Spleen (tissue), 11 donors: ENCODE measurements around the gene FGD6. TPM values are rescaled to one million over a fixed set of nuclear protein-coding genes. Genes with fewer than 3 reads are reported as not detected.
A peak's percentile ranks its signal among the peaks of the same experiment; 100 is the strongest.

Experiments used
- DNase-seq: peaks from one replicate; pipeline ENCODE4 v3.0.0-alpha.2; 2020
- H3K27ac ChIP-seq, 8 donors: fragments of 200-600 bp; sonication (generic) in 7 of 8; 1 replicate in 4 of 8; 2 replicates in 4 of 8; pipeline versions ENCODE4 v1.5.0 to v1.8.0; 2016 to 2021; ENCODE audit warnings: inconsistent platforms in 4 of 8, mild to moderate bottlenecking in 4 of 8, moderate library complexity in 1 of 8
- H3K27me3 ChIP-seq, 7 donors: fragments of 200-600 bp; sonication (generic) in 6 of 7; replicated peaks in 1 of 7; 1 replicate in 4 of 7; 2 replicates in 3 of 7; pipeline versions ENCODE4 v1.5.0 to v1.8.0; 2016 to 2021; ENCODE audit warnings: inconsistent platforms in 3 of 7, mild to moderate bottlenecking in 1 of 7
- H3K36me3 ChIP-seq, 6 donors: fragments of 200-600 bp; sonication (generic) in 5 of 6; 1 replicate in 4 of 6; 2 replicates in 2 of 6; pipeline versions ENCODE4 v1.5.0 to v1.8.0; 2016 to 2021; ENCODE audit warnings: inconsistent platforms in 2 of 6
- H3K4me1 ChIP-seq, 6 donors: fragments of 200-600 bp; sonication (generic) in 5 of 6; 1 replicate in 3 of 6; 2 replicates in 3 of 6; pipeline versions ENCODE4 v1.5.0 to v1.8.0; 2016 to 2021; ENCODE audit warnings: inconsistent platforms in 3 of 6
- H3K4me3 ChIP-seq, 8 donors: fragments of 200-600 bp; sonication (generic) in 7 of 8; 1 replicate in 4 of 8; 2 replicates in 4 of 8; pipeline versions ENCODE4 v1.5.0 to v1.8.0; 2016 to 2021; ENCODE audit warnings: inconsistent platforms in 4 of 8, mild to moderate bottlenecking in 4 of 8, moderate library complexity in 2 of 8
- H3K9me3 ChIP-seq, 8 donors: fragments of 200-600 bp; sonication (generic) in 7 of 8; 1 replicate in 4 of 8; 2 replicates in 4 of 8; pipeline versions ENCODE4 v1.5.0 to v1.8.0; 2016 to 2021; ENCODE audit warnings: inconsistent platforms in 4 of 8
- CTCF ChIP-seq, 11 experiments: fragments of 200-600 bp in 7 of 11; fragments of 450-650 bp in 4 of 11; sonication (generic) in 4 of 11; IDR thresholded peaks in 8 of 11; conservative IDR thresholded peaks in 3 of 11; 1 replicate in 7 of 11; 2 replicates in 4 of 11; pipeline versions ENCODE4 v1.4.0 to v1.8.0; 2016 to 2021; ENCODE audit warnings: antibody characterized with exemption in 11 of 11, inconsistent platforms in 4 of 11, mild to moderate bottlenecking in 1 of 11
- POLR2A ChIP-seq, 3 donors: fragments of 450-650 bp; IDR thresholded peaks; one replicate each; pipeline ENCODE4 v1.5.1; 2017; ENCODE audit warnings: antibody characterized with exemption in 3 of 3, mild to moderate bottlenecking in 1 of 3
- POLR2AphosphoS5 ChIP-seq, 3 donors: sonication (generic); formaldehyde crosslinking; IDR thresholded peaks; one replicate each; pipeline ENCODE4 v1.5.1; 2017; ENCODE audit warnings: antibody characterized with exemption in 3 of 3
- WGBS, 5 donors: extraction: QIAGEN DNeasy Blood & Tissue Kit in 3 of 5; methylation state at CpG; one replicate each; pipeline versions ENCODE4 v1.1.5 to v1.1.7; 2013 to 2018; 5-methylcytosine and 5-hydroxymethylcytosine counted together
- intact Hi-C: fragments of 100-400 bp; cut with DNase I; formaldehyde crosslinking; loops from one replicate; pipeline ENCODE4 v1.15.0; 2023; ENCODE audit warnings: low total_unique reads
- polyA plus RNA-seq, 3 donors: library from polyadenylated mRNA; stranded (reverse); fragments of 200-250 nt; gene quantifications; one replicate each; pipeline ENCODE4 v1.2.1, GENCODE V29; 2013
- total RNA-seq, 7 donors: library from RNA; depleted of rRNA in 3 of 7; stranded (reverse); fragments of >200 nt in 3 of 7; fragmentation: NEBNext Ultra II Directional in 4 of 7; extraction: Animal tissue kit (Norgen Biotek cat#: 25700) in 4 of 7; gene quantifications; one replicate each; pipeline versions ENCODE4 v1.1.0 to v1.2.1, GENCODE V29; 2016 to 2021
- donor health status: healthy with polysubstance abuse.
- donor health status: DM: no; HTN: no; CAD: no; lungs with moderate emphysema.
- donor health status: DM: no; HTN: no; CAD: no.
- donor health status: Bipolar disorder and iron deficiency.
- donor health status: healthy.
- donor health status: DM: no; HTN: no; CAD: no.
- donor health status: DM: yes; HTN: yes; CAD: no.

The FGD6 gene
- total and polyA plus RNA-seq, 10 donors: 0.78 to 13.0 (median 10.4) TPM

- DNase-seq: no peak
- intact Hi-C loops: loop anchor here (5.0 kb wide), 2 partner anchors 215 to 415 kb away; no protein-coding TSS in a partner anchor
- H3K9me3 ChIP-seq: no peaks in the 10 kb centered on the region
- WGBS, 5 donors: 42 to 75% (median 58%) methylated on average over 2 of the region's 2 CpGs
- peaks cover 0 to 15% (median 5%) of the 10 kb centered on the region in 6 donors for H3K4me1 ChIP-seq
- TF ChIP-seq POLR2AphosphoS5 (IDR thresholded peaks at IDR 0.05) (no peak), CTCF (IDR thresholded peaks at IDR 0.05 in 8 of 11, conservative IDR thresholded peaks at IDR 0.05 in 3 of 11) (peak; percentile 63 to 88 (median 76))
- no peaks in the 10 kb centered on the region for H3K36me3 ChIP-seq
- H3K27me3 ChIP-seq: no peaks in the 10 kb centered on the region
- peak overlapping the region in 3 of 8 donors; percentile 7 to 27 (median 23) for H3K27ac ChIP-seq
- H3K4me3 ChIP-seq: no peak overlapping the region
Measured at GRCh38 chr12:95117178-95117599, 100.1 kb downstream of the FGD6 start.

- 64 to 86% (median 76%) methylated on average over 3 of the region's 3 CpGs for WGBS, 5 donors
- TF ChIP-seq POLR2A (IDR thresholded peaks at IDR 0.05) (no peak), POLR2AphosphoS5 (IDR thresholded peaks at IDR 0.05) (no peak), CTCF (IDR thresholded peaks at IDR 0.05 in 8 of 11, conservative IDR thresholded peaks at IDR 0.05 in 3 of 11) (no peak)
- Histone ChIP-seq H3K36me3 (no peaks in the 10 kb centered on the region), H3K27ac (peak overlapping the region in 1 of 8 donors; percentile 7), H3K27me3 (no peaks in the 10 kb centered on the region), H3K4me3 (no peak overlapping the region), H3K9me3 (no peaks in the 10 kb centered on the region), H3K4me1 (peaks cover 0 to 15% (median 5%) of the 10 kb centered on the region in 6 donors)
- intact Hi-C loops: loop anchor here (5.0 kb wide), 2 partner anchors 216 to 416 kb away; no protein-coding TSS in a partner anchor
- no peak for DNase-seq
Measured at GRCh38 chr12:95116773-95117172, 100.5 kb downstream of the FGD6 start.

- H3K9me3 ChIP-seq: no peaks in the 10 kb centered on the region
- H3K27me3 ChIP-seq: no peaks in the 10 kb centered on the region
- no peaks in the 10 kb centered on the region for H3K36me3 ChIP-seq
- TF ChIP-seq POLR2AphosphoS5 (IDR thresholded peaks at IDR 0.05) (no peak), POLR2A (IDR thresholded peaks at IDR 0.05) (no peak), CTCF (IDR thresholded peaks at IDR 0.05 in 8 of 11, conservative IDR thresholded peaks at IDR 0.05 in 3 of 11) (no peak)
- peaks cover 0 to 15% (median 5%) of the 10 kb centered on the region in 6 donors for H3K4me1 ChIP-seq
- no peak overlapping the region for H3K27ac ChIP-seq
- no peak for DNase-seq
- WGBS, 5 donors: 57 to 86% (median 61%) methylated on average over 4 of the region's 4 CpGs
- no peak overlapping the region for H3K4me3 ChIP-seq
- intact Hi-C loops: loop anchor here (5.0 kb wide), 2 partner anchors 216 to 416 kb away; no protein-coding TSS in a partner anchor
Measured at GRCh38 chr12:95116341-95116740, 100.9 kb downstream of the FGD6 start.

GRCh38 chr12:95115641-95116040 is 101.6 kb downstream of the FGD6 start:
- Histone ChIP-seq H3K4me3 (no peak overlapping the region), H3K27ac (no peak overlapping the region), H3K27me3 (no peaks in the 10 kb centered on the region), H3K4me1 (peaks cover 0 to 15% (median 5%) of the 10 kb centered on the region in 6 donors), H3K9me3 (no peaks in the 10 kb centered on the region), H3K36me3 (no peaks in the 10 kb centered on the region)
- TF ChIP-seq POLR2A (IDR thresholded peaks at IDR 0.05): no peak
- TF ChIP-seq POLR2AphosphoS5 (IDR thresholded peaks at IDR 0.05): no peak
- no peak for TF ChIP-seq CTCF (IDR thresholded peaks at IDR 0.05 in 8 of 11, conservative IDR thresholded peaks at IDR 0.05 in 3 of 11)
- no peak for DNase-seq
- WGBS, 5 donors: 80 to 83% (median 81%) methylated on average over 7 of the region's 7 CpGs
- intact Hi-C loops: loop anchor here (5.0 kb wide), 2 partner anchors 217 to 417 kb away; no protein-coding TSS in a partner anchor
